Mesendoderm (in vitro differentiated cells): ENCODE measurements around the gene TRAPPC2L.

ENCODE experiments used
- DNase-seq: peaks from one replicate; pipeline ENCODE4 v3.0.0; 2013
- H2AK5ac ChIP-seq: 2 replicates; pipeline ENCODE4 v1.6.1; 2013; ENCODE audit warnings: low read length, inconsistent platforms
- H2BK120ac ChIP-seq: 2 replicates; pipeline ENCODE4 v1.6.1; 2013; ENCODE audit warnings: low read depth, mild to moderate bottlenecking, low read length, moderate library complexity, mixed read lengths
- H2BK15ac ChIP-seq: replicated peaks from 2 replicates; pipeline ENCODE4 v1.6.1; 2013; ENCODE audit warnings: low read depth, mild to moderate bottlenecking, moderate library complexity
- H2BK5ac ChIP-seq: 2 replicates; pipeline ENCODE4 v1.6.1; 2013; ENCODE audit warnings: low read length, inconsistent platforms
- H3K18ac ChIP-seq: 2 replicates; pipeline ENCODE4 v1.6.1; 2013; ENCODE audit warnings: mild to moderate bottlenecking, low read length, mixed read lengths
- H3K23ac ChIP-seq: one replicate; pipeline ENCODE4 v1.6.1; 2013; ENCODE audit warnings: low read length
- H3K27ac ChIP-seq: 2 replicates; pipeline ENCODE4 v1.5.1; 2013; ENCODE audit warnings: low read depth, mild to moderate bottlenecking, inconsistent platforms, low read length, moderate library complexity
- H3K27me3 ChIP-seq: 2 replicates; pipeline ENCODE4 v1.6.1; 2013; ENCODE audit warnings: low read length, control low read depth, mild to moderate bottlenecking, inconsistent platforms; ENCODE audit not compliant: insufficient read depth, poor library complexity
- H3K36me3 ChIP-seq: 2 replicates; pipeline ENCODE4 v1.6.1; 2013; ENCODE audit warnings: low read length, inconsistent platforms; ENCODE audit not compliant: control insufficient read depth, insufficient read depth
- H3K4ac ChIP-seq: one replicate; pipeline ENCODE4 v1.6.1; 2013; ENCODE audit warnings: low read depth, mild to moderate bottlenecking, low read length, moderate library complexity
- H3K4me1 ChIP-seq: 2 replicates; pipeline ENCODE4 v1.6.1; 2013; ENCODE audit warnings: low read depth, low read length, inconsistent platforms; ENCODE audit not compliant: control insufficient read depth
- H3K4me2 ChIP-seq: 2 replicates; pipeline ENCODE4 v1.6.1; 2013; ENCODE audit warnings: low read length
- H3K4me3 ChIP-seq: 2 replicates; pipeline ENCODE4 v1.5.1; 2013; ENCODE audit warnings: mild to moderate bottlenecking, low read length
- H3K56ac ChIP-seq: one replicate; pipeline ENCODE4 v1.6.1; 2013; ENCODE audit warnings: low read length
- H3K79me1 ChIP-seq: 2 replicates; pipeline ENCODE4 v1.6.1; 2013; ENCODE audit warnings: low read length, inconsistent platforms
- H3K79me2 ChIP-seq: 2 replicates; pipeline ENCODE4 v1.6.1; 2013; ENCODE audit warnings: mild to moderate bottlenecking, low read length; ENCODE audit not compliant: control insufficient read depth, insufficient read depth
- H3K9ac ChIP-seq: 2 replicates; pipeline ENCODE4 v1.6.1; 2013; ENCODE audit warnings: low read length, inconsistent platforms
- H4K5ac ChIP-seq: one replicate; pipeline ENCODE4 v1.6.1; 2013; ENCODE audit warnings: low read length
- H4K8ac ChIP-seq: one replicate; pipeline ENCODE4 v1.6.1; 2013; ENCODE audit warnings: low read depth, mild to moderate bottlenecking, control low read depth, low read length, moderate library complexity
- WGBS: extraction: QIAGEN DNeasy Blood & Tissue Kit; methylation state at CpG from one replicate; pipeline ENCODE4 v1.1.7; 2013; ENCODE audit warnings: low lambda C conversion rate, missing lambda C conversion rate; ENCODE audit not compliant: insufficient coverage; ENCODE audit errors: extremely low coverage; 5-methylcytosine and 5-hydroxymethylcytosine counted together

Gene TRAPPC2L

GRCh38 chr16:88850531-88851199, 6.3 kb upstream of the TRAPPC2L start:
- H3K27me3 ChIP-seq, result no peaks in the 10 kb centered on the region
- no peak overlapping the region for H3K56ac ChIP-seq
- H4K8ac ChIP-seq, result no peak overlapping the region
- WGBS, result no CpG with 5 or more reads among the region's 33 CpGs
- no peaks in the 10 kb centered on the region for H3K4me1 ChIP-seq
- no peak overlapping the region for H3K27ac ChIP-seq
- no peak overlapping the region for H3K4me3 ChIP-seq
- peaks cover 1% of the 10 kb centered on the region for H3K79me1 ChIP-seq
- H3K18ac ChIP-seq, result no peak overlapping the region
- no peak overlapping the region for H2BK15ac ChIP-seq
- H2BK5ac ChIP-seq, result no peak overlapping the region
- H3K9ac ChIP-seq, result no peak overlapping the region
- no peak for DNase-seq
- H3K79me2 ChIP-seq, result no peaks in the 10 kb centered on the region
- H3K4me2 ChIP-seq, result no peak overlapping the region
- no peak overlapping the region for H4K5ac ChIP-seq
- H3K23ac ChIP-seq, result no peak overlapping the region
- no peak overlapping the region for H3K4ac ChIP-seq
- no peak overlapping the region for H2BK120ac ChIP-seq
- no peak overlapping the region for H2AK5ac ChIP-seq
- no peaks in the 10 kb centered on the region for H3K36me3 ChIP-seq

- no peak overlapping the region for H3K9ac ChIP-seq
- H3K4me1 ChIP-seq, result no peaks in the 10 kb centered on the region
- no peak overlapping the region for H3K4me3 ChIP-seq
- no peaks in the 10 kb centered on the region for H3K27me3 ChIP-seq
- DNase-seq, result no peak
- no peak overlapping the region for H2AK5ac ChIP-seq
- no peak overlapping the region for H2BK15ac ChIP-seq
- H2BK5ac ChIP-seq, result no peak overlapping the region
- H3K56ac ChIP-seq, result no peak overlapping the region
- no peak overlapping the region for H3K18ac ChIP-seq
- no peak overlapping the region for H3K4ac ChIP-seq
- H4K8ac ChIP-seq, result no peak overlapping the region
- no peak overlapping the region for H2BK120ac ChIP-seq
- WGBS, result no CpG with 5 or more reads among the region's 19 CpGs
- no peaks in the 10 kb centered on the region for H3K36me3 ChIP-seq
- H3K79me1 ChIP-seq, result peaks cover 2% of the 10 kb centered on the region
- no peaks in the 10 kb centered on the region for H3K79me2 ChIP-seq
- H4K5ac ChIP-seq, result no peak overlapping the region
- no peak overlapping the region for H3K27ac ChIP-seq
- no peak overlapping the region for H3K4me2 ChIP-seq
- H3K23ac ChIP-seq, result no peak overlapping the region
These were observed 5.3 kb upstream of the TRAPPC2L start for GRCh38 chr16:88851616-88852015.

GRCh38 chr16:88853325-88853941, 3.5 kb upstream of the TRAPPC2L start:
- H4K8ac ChIP-seq, result no peak overlapping the region
- no peak overlapping the region for H3K56ac ChIP-seq
- H3K4ac ChIP-seq, result no peak overlapping the region
- peaks cover 2% of the 10 kb centered on the region for H3K4me1 ChIP-seq
- H2BK120ac ChIP-seq, result no peak overlapping the region
- H3K79me2 ChIP-seq, result no peaks in the 10 kb centered on the region
- H3K9ac ChIP-seq, result no peak overlapping the region
- no peak overlapping the region for H2BK15ac ChIP-seq
- H3K4me3 ChIP-seq, result no peak overlapping the region
- no peak overlapping the region for H3K27ac ChIP-seq
- no peak overlapping the region for H3K4me2 ChIP-seq
- no peaks in the 10 kb centered on the region for H3K36me3 ChIP-seq
- no peak overlapping the region for H2BK5ac ChIP-seq
- no peak for DNase-seq
- H3K27me3 ChIP-seq, result no peaks in the 10 kb centered on the region
- no CpG with 5 or more reads among the region's 17 CpGs for WGBS
- H3K23ac ChIP-seq, result no peak overlapping the region
- H2AK5ac ChIP-seq, result no peak overlapping the region
- no peak overlapping the region for H4K5ac ChIP-seq
- peaks cover 7% of the 10 kb centered on the region for H3K79me1 ChIP-seq
- H3K18ac ChIP-seq, result no peak overlapping the region

- Histone ChIP-seq H3K4me2 (no peak overlapping the region), H3K36me3 (no peaks in the 10 kb centered on the region), H3K79me2 (no peaks in the 10 kb centered on the region), H4K5ac (no peak overlapping the region), H3K4ac (no peak overlapping the region), H3K23ac (no peak overlapping the region), H3K18ac (no peak overlapping the region), H4K8ac (no peak overlapping the region), H2AK5ac (no peak overlapping the region), H2BK15ac (no peak overlapping the region), H3K27ac (no peak overlapping the region), H3K79me1 (peaks cover 9% of the 10 kb centered on the region), H2BK120ac (no peak overlapping the region), H3K27me3 (no peaks in the 10 kb centered on the region), H3K4me3 (no peak overlapping the region), H3K4me1 (peaks cover 2% of the 10 kb centered on the region), H3K9ac (no peak overlapping the region), H3K56ac (no peak overlapping the region), H2BK5ac (no peak overlapping the region)
- WGBS, result no CpG with 5 or more reads among the region's 20 CpGs
- no peak for DNase-seq
These were observed 2.4 kb upstream of the TRAPPC2L start for GRCh38 chr16:88854306-88855111.

GRCh38 chr16:88855176-88855575, 1.8 kb upstream of the TRAPPC2L start:
- Histone ChIP-seq H3K4me3 (no peak overlapping the region), H3K4me1 (peaks cover 2% of the 10 kb centered on the region), H4K5ac (no peak overlapping the region), H4K8ac (no peak overlapping the region), H3K9ac (no peak overlapping the region), H3K79me2 (no peaks in the 10 kb centered on the region), H3K4me2 (no peak overlapping the region), H3K56ac (no peak overlapping the region), H2BK120ac (no peak overlapping the region), H3K23ac (no peak overlapping the region), H2BK5ac (no peak overlapping the region), H3K79me1 (peaks cover 9% of the 10 kb centered on the region), H3K27me3 (no peaks in the 10 kb centered on the region), H3K18ac (no peak overlapping the region), H2AK5ac (no peak overlapping the region), H3K4ac (no peak overlapping the region), H2BK15ac (no peak overlapping the region), H3K36me3 (no peaks in the 10 kb centered on the region), H3K27ac (no peak overlapping the region)
- no peak for DNase-seq
- WGBS, result no CpG with 5 or more reads among the region's 8 CpGs
